Kidney (tissue), 14 donors: ENCODE results near the gene IL17B. TPM values are rescaled to one million over a fixed set of nuclear protein-coding genes. Genes with fewer than 3 reads are reported as not detected.

Experiments used
- DNase-seq, 5 donors: peaks; one replicate each; pipeline ENCODE4 v3.0.0-alpha.2; 2013 to 2020
- FAIRE-seq: peaks from 2 replicates; lab custom pipeline; 2012; peaks lifted over from hg19 to GRCh38; lab: Jason Lieb, UNC
- H3K27ac ChIP-seq, 2 donors: one replicate each; pipeline ENCODE4 v1.7.0; 2013; ENCODE audit warnings: low read depth in 2 of 2, low read length in 2 of 2, inconsistent platforms in 1 of 2
- H3K27me3 ChIP-seq: one replicate; pipeline ENCODE4 v1.7.1; 2013; ENCODE audit warnings: low read length, inconsistent platforms; ENCODE audit not compliant: control insufficient read depth, insufficient read depth
- H3K36me3 ChIP-seq, 3 donors: one replicate each; pipeline versions ENCODE4 v1.7.0 to v1.7.1; 2013; ENCODE audit warnings: low read length in 3 of 3, control low read depth in 1 of 3, inconsistent platforms in 1 of 3; ENCODE audit not compliant: insufficient read depth in 3 of 3, control insufficient read depth in 2 of 3
- H3K4me1 ChIP-seq, 3 donors: one replicate each; pipeline versions ENCODE4 v1.7.0 to v1.7.1; 2013; ENCODE audit warnings: low read length in 3 of 3, inconsistent platforms in 1 of 3, low read depth in 1 of 3; ENCODE audit not compliant: control insufficient read depth in 2 of 3, insufficient read depth in 2 of 3
- H3K4me3 ChIP-seq, 3 donors: one replicate each; pipeline versions ENCODE4 v1.7.0 to v1.8.1; 2013; ENCODE audit warnings: low read length in 3 of 3, control low read depth in 1 of 3, inconsistent platforms in 1 of 3
- H3K9ac ChIP-seq, 3 donors: one replicate each; pipeline versions ENCODE4 v1.7.0 to v1.7.1; 2013; ENCODE audit warnings: low read length in 3 of 3, control low read depth in 1 of 3, inconsistent platforms in 1 of 3
- H3K9me3 ChIP-seq, 3 donors: one replicate each; pipeline versions ENCODE4 v1.7.0 to v1.7.1; 2013; ENCODE audit warnings: low read length in 3 of 3, control low read depth in 1 of 3, inconsistent platforms in 1 of 3; ENCODE audit not compliant: control insufficient read depth in 2 of 3, insufficient read depth in 1 of 3
- CTCF ChIP-seq: IDR thresholded peaks from 3 replicates; pipeline ENCODE4 v1.5.1; 2012; ENCODE audit warnings: mild to moderate bottlenecking, moderate library complexity, borderline replicate concordance; ENCODE audit not compliant: insufficient read depth; ENCODE audit errors: extremely low read depth
- intact Hi-C: fragments of 100-400 bp; cut with DNase I; formaldehyde crosslinking; loops from one replicate; pipeline ENCODE4 v1.11.1; 2022
- polyA plus RNA-seq: library from polyadenylated mRNA; stranded (reverse); fragments of 350-450 nt; fragmentation: Illumina TruSeq; extraction: RNeasy Lipid Tissue Mini Kit (QIAGEN cat#74804); gene quantifications from one replicate; pipeline ENCODE4 v1.2.3, GENCODE V29; 2014; ENCODE audit warnings: low read depth, low replicate concordance; ENCODE audit not compliant: insufficient read depth
- total RNA-seq: library from RNA; stranded (reverse); fragmentation: NEBNext Ultra II Directional; extraction: Animal tissue kit (Norgen Biotek cat#: 25700); gene quantifications from one replicate; pipeline ENCODE4 v1.2.1, GENCODE V29; 2021
- donor health status: control.
- donor health status: control.
- donor health status: control.
- donor health status: control.
- donor health status: control.
- donor health status: DM: yes; HTN: yes; CAD: no.
- donor health status: Normal renal cell carcinoma (clear cell type).

IL17B gene
- total and polyA plus RNA-seq, 2 donors from 2014 or later: 1.4 to 4.7 TPM

DNA sequence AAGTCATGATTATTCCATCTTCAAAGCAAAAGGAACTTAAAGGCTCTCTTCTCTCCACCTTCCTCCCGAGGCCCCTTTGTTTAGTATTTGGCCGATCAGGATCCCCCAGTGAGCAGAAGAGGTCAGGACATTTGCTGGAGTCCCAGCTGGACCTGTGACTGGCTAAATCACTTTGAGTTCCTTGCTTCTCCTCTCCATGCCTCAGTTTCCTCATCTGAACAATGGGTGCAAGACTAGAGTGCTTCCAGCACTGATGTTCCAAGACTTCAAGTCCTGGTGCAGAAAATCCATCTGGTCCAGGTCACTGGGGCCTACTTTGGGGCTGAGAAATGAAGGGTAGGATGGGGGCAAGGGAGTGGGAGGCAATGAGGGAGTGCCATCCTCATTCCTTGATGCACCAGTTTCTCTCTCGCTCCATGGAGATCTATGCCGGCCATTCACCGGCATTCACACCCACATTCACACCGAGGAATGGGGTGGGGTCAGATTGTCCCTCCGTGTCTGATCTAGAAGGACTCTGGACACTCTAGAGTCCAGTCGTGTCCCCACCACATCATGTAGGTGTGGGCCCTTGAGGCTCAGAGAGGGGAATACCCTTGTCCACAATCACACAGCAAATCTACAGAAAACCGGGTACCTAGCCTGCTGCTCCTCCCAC, 38.7 kb upstream of the IL17B start:
- Histone ChIP-seq H3K27ac (peak overlapping the region in 1 of 2 donors; percentile 70), H3K9me3 (no peaks in the 10 kb centered on the region), H3K4me1 (peaks cover 0 to 18% (median 8%) of the 10 kb centered on the region in 3 donors), H3K9ac (no peak overlapping the region), H3K27me3 (no peaks in the 10 kb centered on the region), H3K4me3 (no peak overlapping the region), H3K36me3 (peaks cover 0 to 4% (median 0%) of the 10 kb centered on the region in 3 donors)
- TF ChIP-seq CTCF: no peak
- intact Hi-C loops: no loop called here
- DNase-seq (no peak), FAIRE-seq (no peak)

- Histone ChIP-seq H3K27me3 (no peaks in the 10 kb centered on the region), H3K36me3 (peaks cover 0 to 4% (median 0%) of the 10 kb centered on the region in 3 donors), H3K4me3 (no peak overlapping the region), H3K9ac (no peak overlapping the region), H3K27ac (peak overlapping the region in 1 of 2 donors; percentile 70), H3K9me3 (no peaks in the 10 kb centered on the region), H3K4me1 (peaks cover 0 to 13% (median 8%) of the 10 kb centered on the region in 3 donors)
- DNase-seq (peak in 3 of 5 donors; percentile 55 to 94 (median 80)), FAIRE-seq (no peak)
- intact Hi-C loops: no loop called here
- no peak for TF ChIP-seq CTCF
Measured at GRCh38 chr5:149416987-149417710, 38.1 kb upstream of the IL17B start.

- FAIRE-seq (no peak), DNase-seq (no peak)
- H3K4me3 ChIP-seq: no peak overlapping the region
- H3K9me3 ChIP-seq: no peaks in the 10 kb centered on the region
- peaks cover 0 to 4% (median 0%) of the 10 kb centered on the region in 3 donors for H3K36me3 ChIP-seq
- H3K4me1 ChIP-seq: peaks cover 0 to 13% (median 8%) of the 10 kb centered on the region in 3 donors
- no peak for TF ChIP-seq CTCF
- H3K9ac ChIP-seq: no peak overlapping the region
- intact Hi-C loops: no loop called here
- H3K27me3 ChIP-seq: no peaks in the 10 kb centered on the region
- H3K27ac ChIP-seq: peak overlapping the region; percentile 25 to 57
Measured at GRCh38 chr5:149415066-149415967, 36.2 kb upstream of the IL17B start.
